Testis (tissue), 2 donors: ENCODE measurements around the gene NCF2.

Experiments
- POLR2A ChIP-seq: fragments of 450-650 bp; IDR thresholded peaks from one replicate; pipeline ENCODE4 v1.6.1; 2017; ENCODE audit warnings: antibody characterized with exemption, mild to moderate bottlenecking, moderate library complexity
- TF ChIP-seq, protein P1 (sequence below), 3 experiments: fragments of 450-650 bp in 2 of 3; fragments of 200-600 bp in 1 of 3; sonication (generic) in 1 of 3; IDR thresholded peaks; one replicate each; pipeline ENCODE4 v1.5.1; 2016 to 2019; ENCODE audit warnings: antibody characterized with exemption in 3 of 3, mild to moderate bottlenecking in 2 of 3, moderate library complexity in 1 of 3

DNA sequence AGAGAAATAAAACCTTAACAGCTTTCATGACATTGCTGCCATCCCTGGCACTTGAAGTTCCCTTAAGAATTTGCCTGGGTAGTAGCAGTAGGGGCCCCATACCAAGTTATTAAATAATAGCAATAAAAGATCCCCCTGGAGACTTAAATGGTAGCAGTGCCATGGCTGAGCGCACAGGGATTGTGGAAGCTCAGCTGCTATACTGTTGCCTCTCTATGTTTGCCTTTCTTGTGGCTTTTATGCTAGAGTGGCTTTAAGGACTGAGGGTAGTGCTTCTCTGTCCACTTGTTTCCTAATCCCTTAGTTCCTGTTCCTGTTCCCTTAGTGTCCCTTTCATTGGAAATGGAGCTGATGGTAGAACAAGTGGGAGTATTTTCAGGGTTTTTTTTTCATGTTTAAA lies 42.1 kb downstream of the NCF2 start:
- TF ChIP-seq, protein P1, sequence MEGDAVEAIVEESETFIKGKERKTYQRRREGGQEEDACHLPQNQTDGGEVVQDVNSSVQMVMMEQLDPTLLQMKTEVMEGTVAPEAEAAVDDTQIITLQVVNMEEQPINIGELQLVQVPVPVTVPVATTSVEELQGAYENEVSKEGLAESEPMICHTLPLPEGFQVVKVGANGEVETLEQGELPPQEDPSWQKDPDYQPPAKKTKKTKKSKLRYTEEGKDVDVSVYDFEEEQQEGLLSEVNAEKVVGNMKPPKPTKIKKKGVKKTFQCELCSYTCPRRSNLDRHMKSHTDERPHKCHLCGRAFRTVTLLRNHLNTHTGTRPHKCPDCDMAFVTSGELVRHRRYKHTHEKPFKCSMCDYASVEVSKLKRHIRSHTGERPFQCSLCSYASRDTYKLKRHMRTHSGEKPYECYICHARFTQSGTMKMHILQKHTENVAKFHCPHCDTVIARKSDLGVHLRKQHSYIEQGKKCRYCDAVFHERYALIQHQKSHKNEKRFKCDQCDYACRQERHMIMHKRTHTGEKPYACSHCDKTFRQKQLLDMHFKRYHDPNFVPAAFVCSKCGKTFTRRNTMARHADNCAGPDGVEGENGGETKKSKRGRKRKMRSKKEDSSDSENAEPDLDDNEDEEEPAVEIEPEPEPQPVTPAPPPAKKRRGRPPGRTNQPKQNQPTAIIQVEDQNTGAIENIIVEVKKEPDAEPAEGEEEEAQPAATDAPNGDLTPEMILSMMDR (IDR thresholded peaks at IDR 0.05), result no peak
- no peak for TF ChIP-seq POLR2A
